ENCODE results near the gene LMAN1L.

DNA sequence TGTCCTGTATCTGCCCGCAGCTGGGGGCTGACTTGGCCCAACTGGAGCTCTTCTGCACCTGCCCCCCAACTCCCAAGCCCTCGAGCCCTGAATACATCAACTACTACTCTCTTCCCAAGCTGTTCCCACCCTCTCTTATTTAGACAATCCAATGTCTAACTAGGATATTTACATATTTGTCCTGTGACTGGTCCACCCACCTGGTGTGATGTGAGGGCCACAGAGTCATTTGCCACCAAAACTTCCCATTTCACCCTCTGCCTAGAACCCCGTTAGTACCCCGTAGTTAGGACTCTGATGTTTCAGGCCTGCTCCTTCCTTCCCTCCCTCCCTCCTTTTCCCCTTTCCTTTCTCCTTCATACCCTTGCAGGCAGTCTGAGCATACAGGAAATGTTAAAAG lies 20.2 kb downstream of the LMAN1L start:
- TF ChIP-seq, protein P1, sequence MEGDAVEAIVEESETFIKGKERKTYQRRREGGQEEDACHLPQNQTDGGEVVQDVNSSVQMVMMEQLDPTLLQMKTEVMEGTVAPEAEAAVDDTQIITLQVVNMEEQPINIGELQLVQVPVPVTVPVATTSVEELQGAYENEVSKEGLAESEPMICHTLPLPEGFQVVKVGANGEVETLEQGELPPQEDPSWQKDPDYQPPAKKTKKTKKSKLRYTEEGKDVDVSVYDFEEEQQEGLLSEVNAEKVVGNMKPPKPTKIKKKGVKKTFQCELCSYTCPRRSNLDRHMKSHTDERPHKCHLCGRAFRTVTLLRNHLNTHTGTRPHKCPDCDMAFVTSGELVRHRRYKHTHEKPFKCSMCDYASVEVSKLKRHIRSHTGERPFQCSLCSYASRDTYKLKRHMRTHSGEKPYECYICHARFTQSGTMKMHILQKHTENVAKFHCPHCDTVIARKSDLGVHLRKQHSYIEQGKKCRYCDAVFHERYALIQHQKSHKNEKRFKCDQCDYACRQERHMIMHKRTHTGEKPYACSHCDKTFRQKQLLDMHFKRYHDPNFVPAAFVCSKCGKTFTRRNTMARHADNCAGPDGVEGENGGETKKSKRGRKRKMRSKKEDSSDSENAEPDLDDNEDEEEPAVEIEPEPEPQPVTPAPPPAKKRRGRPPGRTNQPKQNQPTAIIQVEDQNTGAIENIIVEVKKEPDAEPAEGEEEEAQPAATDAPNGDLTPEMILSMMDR (IDR thresholded peaks at IDR 0.05 in 8 of 11, conservative IDR thresholded peaks at IDR 0.05 in 3 of 11), result no peak
- TF ChIP-seq POLR2A (IDR thresholded peaks at IDR 0.05), result no peak
